ENCODE data around the gene UBASH3B.

UBASH3B gene

GRCh38 chr11:122679466-122679865 lies 23.9 kb downstream of the UBASH3B start:
- DNase-seq = no peak

GRCh38 chr11:122681070-122681469 lies 25.5 kb downstream of the UBASH3B start:
- no peak for DNase-seq

GRCh38 chr11:122681735-122682134 lies 26.2 kb downstream of the UBASH3B start:
- peak; percentile 16 for DNase-seq

- DNase-seq = no peak
Measured at GRCh38 chr11:122682464-122682863, 26.9 kb downstream of the UBASH3B start.

- peak; percentile 21 for DNase-seq
Measured at GRCh38 chr11:122685041-122685440, 29.5 kb downstream of the UBASH3B start.

DNA sequence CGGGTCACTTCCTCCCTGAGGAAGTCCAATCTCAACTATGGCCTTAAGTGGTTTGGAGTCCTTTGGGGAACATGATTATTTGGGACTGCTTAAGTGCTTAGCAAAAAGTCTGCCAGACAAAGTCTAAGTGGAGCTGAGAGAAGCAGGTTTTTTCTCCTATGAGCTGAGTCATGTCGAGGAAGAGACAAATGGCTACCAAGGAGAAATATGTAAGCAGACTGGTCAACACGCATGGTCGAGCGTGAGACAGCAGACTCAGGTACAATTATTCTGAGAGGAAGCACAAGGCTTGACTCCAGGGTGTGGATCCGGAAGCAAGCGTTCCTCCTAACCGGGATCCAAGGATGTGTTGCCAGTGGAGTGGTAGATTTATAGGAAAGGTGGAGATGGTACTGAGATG lies 30.6 kb downstream of the UBASH3B start:
- no peak for DNase-seq

GRCh38 chr11:122690384-122690783 lies 34.9 kb downstream of the UBASH3B start:
- DNase-seq = no peak

GRCh38 chr11:122690801-122691548 lies 35.5 kb downstream of the UBASH3B start:
- no peak for DNase-seq

DNA sequence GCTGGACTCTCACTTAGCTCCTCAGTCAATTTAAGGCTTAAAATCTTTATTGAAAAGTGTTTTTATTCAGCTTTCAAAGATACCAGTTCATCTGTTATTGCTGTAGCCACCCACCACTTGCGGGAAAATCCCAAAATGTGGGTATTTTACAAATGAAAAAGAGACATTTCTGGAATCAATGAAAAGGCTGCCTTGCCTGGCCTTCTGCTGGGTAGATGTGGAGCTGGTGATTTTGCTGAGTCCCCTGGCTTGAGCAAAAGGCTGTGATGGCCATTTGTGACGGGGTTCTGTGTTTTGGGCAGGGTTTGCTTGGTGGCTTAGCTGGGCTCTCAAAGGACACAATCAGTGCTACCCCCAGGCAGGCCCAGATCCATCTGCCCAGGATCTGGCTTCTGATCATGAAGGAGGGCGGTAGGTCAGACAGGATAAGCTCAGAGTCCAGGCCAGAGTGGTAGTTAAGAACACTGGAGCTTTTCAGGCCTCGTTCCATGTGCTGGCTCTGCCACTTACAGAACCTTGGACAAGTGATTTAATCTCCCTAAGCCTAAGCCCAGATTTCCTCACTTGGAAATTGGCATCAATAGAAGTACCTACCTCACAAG lies 36.1 kb downstream of the UBASH3B start:
- DNase-seq = no peak

DNA sequence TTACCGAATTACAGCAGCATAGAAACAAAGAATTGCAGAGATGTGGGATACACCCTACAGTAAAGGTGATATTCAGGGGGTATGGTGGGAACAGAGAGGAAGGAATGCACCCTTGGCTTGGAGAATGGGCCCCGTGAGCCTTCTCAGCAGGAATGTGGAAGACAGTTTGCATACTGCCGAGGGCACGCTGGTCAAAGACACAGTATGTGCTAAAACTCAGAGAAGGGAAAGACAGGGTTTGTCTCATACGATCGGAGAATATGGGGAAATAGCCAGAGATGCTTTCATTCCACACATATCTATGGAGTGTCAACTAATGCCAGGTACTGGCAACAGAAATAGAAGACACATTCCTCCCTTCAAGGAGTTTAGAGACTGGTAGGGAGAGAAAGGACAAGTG lies 36.9 kb downstream of the UBASH3B start:
- no peak for DNase-seq

DNA sequence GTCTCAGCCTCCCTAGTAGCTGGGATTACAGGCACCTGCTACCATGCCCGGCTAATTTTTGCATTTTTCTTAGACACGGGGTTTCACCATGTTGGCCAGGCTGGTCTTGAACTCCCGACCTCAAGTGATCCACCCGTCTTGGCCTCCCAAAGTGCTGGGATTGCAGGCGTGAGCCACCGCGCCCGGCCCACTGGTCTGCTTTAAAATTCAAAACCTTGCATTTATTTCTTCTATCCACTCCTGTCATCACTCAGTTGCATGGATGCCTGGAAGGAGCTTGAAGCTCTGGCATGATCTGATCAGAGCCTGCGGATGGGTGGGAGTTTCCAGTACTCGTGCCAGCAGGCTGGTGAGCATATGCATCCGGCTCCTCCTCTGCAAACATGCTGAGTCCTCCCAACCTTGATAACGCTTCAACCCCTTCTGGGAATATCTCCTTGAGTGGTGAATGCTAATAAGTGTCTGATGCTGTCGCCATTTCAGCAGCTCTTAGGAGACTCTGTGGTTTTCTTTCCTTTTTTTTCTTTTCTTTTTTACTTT lies 39.6 kb downstream of the UBASH3B start:
- no peak for DNase-seq

- DNase-seq = no peak
Measured at GRCh38 chr11:122696662-122697061, 41.1 kb downstream of the UBASH3B start.

- no peak for DNase-seq
Measured at GRCh38 chr11:122697636-122698167, 42.2 kb downstream of the UBASH3B start.

DNA sequence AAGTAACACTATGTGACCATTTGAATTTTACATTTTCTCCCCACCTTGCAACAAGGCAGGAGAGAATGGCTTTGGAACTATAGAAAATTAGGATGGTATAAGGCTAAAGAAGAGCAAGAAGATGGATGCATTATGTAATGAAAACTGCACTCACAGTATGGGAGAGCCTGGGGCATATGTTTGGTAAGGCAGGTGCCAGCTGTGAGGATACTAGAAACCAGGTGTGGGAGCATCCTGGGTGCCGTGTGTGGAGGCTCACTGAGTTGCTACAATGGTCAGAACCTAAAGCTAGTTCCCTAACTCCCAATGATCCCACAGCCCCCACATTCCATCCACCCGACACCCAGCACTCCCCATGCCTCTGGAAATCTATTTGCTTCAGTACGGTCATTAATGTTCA lies 42.9 kb downstream of the UBASH3B start:
- no peak for DNase-seq

DNA sequence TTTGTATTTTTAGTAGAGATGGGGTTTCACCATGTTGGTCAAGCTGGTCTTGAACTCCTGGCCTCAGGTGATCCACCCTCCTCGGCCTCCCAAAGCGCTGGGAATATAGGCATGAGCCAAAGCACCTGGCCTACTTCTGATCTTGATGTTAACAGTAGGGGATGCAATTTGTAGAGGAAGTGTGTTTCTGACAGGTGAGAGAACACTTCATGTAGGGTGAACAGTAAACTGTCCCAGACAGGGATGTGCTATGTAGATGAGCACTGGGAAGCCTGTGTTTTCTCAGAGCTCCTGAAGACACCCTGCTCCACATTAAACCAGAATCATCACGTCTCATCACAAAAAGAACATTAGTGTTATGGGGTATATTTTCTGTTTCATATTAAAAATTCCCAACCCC lies 45.1 kb downstream of the UBASH3B start:
- DNase-seq = no peak

DNA sequence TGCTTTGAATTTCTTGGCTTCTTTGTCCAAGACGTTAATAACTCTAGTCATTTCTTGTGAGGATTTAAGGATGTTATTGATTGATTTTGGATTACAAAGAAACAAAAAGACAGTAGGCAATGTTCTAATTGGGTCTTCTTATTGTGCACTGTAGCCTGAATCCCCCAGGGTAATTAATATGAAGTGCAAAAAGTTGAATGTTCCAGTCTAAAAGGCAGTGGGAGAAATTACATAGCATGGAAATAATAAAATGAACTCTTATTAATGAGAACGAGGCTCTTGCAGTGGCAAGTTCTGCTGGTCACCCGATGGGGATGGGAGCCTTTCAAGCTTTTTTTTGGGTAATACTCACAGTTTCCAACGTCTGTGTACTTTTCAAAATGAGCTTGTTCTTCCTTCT lies 45.6 kb downstream of the UBASH3B start:
- no peak for DNase-seq

- DNase-seq = no peak
Measured at GRCh38 chr11:122703541-122704272, 48.2 kb downstream of the UBASH3B start.

- DNase-seq = no peak
Measured at GRCh38 chr11:122705396-122705795, 49.9 kb downstream of the UBASH3B start.

DNA sequence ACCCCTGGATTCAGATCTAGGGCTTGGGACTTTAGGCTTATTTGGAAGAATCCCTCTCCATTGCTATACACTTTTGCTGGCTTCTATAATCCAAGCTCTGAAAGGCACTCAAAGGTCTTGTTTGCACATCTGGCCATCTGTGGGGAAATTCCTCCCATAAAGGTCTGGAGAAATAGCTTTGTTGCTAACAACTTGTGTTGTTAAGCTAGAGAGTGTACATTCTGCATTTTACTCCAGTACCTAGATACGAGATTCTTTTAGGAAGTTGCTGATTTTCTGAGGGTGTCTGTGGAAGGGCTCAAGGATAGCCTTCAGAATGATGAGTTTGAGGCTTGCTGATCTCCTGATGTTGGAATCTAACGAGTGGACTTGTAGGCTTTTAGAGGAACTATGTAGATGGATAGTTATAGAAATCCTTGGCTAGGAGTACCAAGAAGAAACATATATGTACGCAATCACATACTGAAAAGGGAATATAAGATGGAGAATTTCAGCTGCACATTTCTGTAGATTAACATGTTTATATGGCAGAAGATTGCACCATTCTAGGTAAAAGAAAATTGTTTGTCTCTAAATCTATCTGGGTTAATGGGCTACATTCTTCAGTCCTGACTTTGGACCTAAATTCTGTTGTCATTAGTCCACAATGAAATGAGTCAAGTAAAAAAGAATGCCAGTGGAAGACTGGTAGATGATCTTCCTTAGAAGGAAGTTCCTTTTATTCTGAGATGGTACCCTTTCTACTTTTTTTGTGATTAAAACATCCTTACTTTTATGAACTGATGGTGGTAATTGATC lies 51.0 kb downstream of the UBASH3B start:
- no peak for DNase-seq

- DNase-seq = no peak
Measured at GRCh38 chr11:122707111-122707510, 51.6 kb downstream of the UBASH3B start.

- no peak for DNase-seq
Measured at GRCh38 chr11:122707901-122708300, 52.4 kb downstream of the UBASH3B start.

- DNase-seq = no peak
Measured at GRCh38 chr11:122709039-122709760, 53.7 kb downstream of the UBASH3B start.
